IMR-90 (cell line): ENCODE results near the gene RBBP8. TPM values are rescaled to one million over a fixed set of nuclear protein-coding genes. Genes with fewer than 3 reads are reported as not detected.

Experiments
- ATAC-seq: fragments of 200-7000 bp; cut with Tn5 transposase; 2 replicates; pipeline ENCODE4 v1.9.1; 2020; ENCODE audit warnings: low read depth, mild to moderate bottlenecking, moderate library complexity
- BruUV-seq: library from RNA; stranded (reverse); fragments of 400-500 nt; replicated peaks from 2 replicates; lab custom pipeline; 2021; lab: Mats Ljungman, UMichigan
- CTCF ChIA-PET: fragments of 300-600 bp; formaldehyde crosslinking; extraction: SDS; loops from one replicate; lab custom pipeline; 2021; ENCODE audit warnings: antibody characterized with exemption; lab: Yijun Ruan, JAX
- POLR2A ChIA-PET: fragments of 300-600 bp; sonication (Branson Sonifier 250); formaldehyde crosslinking; loops from one replicate; lab custom pipeline; 2022; ENCODE audit warnings: antibody characterized with exemption; ENCODE audit not compliant: unreplicated experiment; lab: Charles Lee
- DNase-seq: peaks from one replicate; pipeline ENCODE4 v3.0.0; 2013
- H2AFZ ChIP-seq: replicated peaks from 2 replicates; pipeline ENCODE3; 2013; ENCODE audit warnings: low read length, mild to moderate bottlenecking; ENCODE audit not compliant: poor library complexity
- H2AK5ac ChIP-seq: 2 replicates; pipeline ENCODE4 v1.6.1; 2013; ENCODE audit warnings: low read depth, low read length, inconsistent platforms
- H2AK9ac ChIP-seq: replicated peaks from 2 replicates; pipeline ENCODE3; 2013; ENCODE audit warnings: mild to moderate bottlenecking, low read depth, low read length, moderate library complexity; ENCODE audit not compliant: poor library complexity
- H2BK120ac ChIP-seq: 2 replicates; pipeline ENCODE4 v1.6.1; 2013; ENCODE audit warnings: low read depth, low read length, inconsistent platforms
- H2BK15ac ChIP-seq: 3 replicates; pipeline ENCODE4 v1.6.1; 2013; ENCODE audit warnings: low read depth, low read length, inconsistent platforms
- H2BK20ac ChIP-seq: 2 replicates; pipeline ENCODE4 v1.6.1; 2013; ENCODE audit warnings: low read depth, mild to moderate bottlenecking, inconsistent platforms, low read length, moderate library complexity
- H2BK5ac ChIP-seq: 2 replicates; pipeline ENCODE4 v1.6.1; 2013; ENCODE audit warnings: mild to moderate bottlenecking, low read depth, low read length, inconsistent platforms; ENCODE audit not compliant: poor library complexity, severe bottlenecking
- H3K14ac ChIP-seq: replicated peaks from 2 replicates; pipeline ENCODE4 v1.6.1; 2013; ENCODE audit warnings: low read depth, low read length, inconsistent platforms
- H3K18ac ChIP-seq: 2 replicates; pipeline ENCODE4 v1.6.1; 2013; ENCODE audit warnings: low read depth, low read length, control low read depth
- H3K23ac ChIP-seq: 2 replicates; pipeline ENCODE4 v1.6.1; 2013; ENCODE audit warnings: low read depth, low read length, inconsistent platforms
- H3K27ac ChIP-seq: 2 replicates; pipeline ENCODE4 v1.5.1; 2013; ENCODE audit warnings: mild to moderate bottlenecking, control low read depth, low read length; ENCODE audit not compliant: insufficient read depth
- H3K27me3 ChIP-seq: 2 replicates; pipeline ENCODE4 v1.6.1; 2013; ENCODE audit warnings: low read length; ENCODE audit not compliant: control insufficient read depth, insufficient read depth
- H3K36me3 ChIP-seq: 2 replicates; pipeline ENCODE4 v1.6.1; 2013; ENCODE audit warnings: low read length, mixed read lengths; ENCODE audit not compliant: control insufficient read depth, insufficient read depth
- H3K4ac ChIP-seq: 2 replicates; pipeline ENCODE4 v1.6.1; 2013; ENCODE audit warnings: low read depth, low read length, inconsistent platforms
- H3K4me1 ChIP-seq: 2 replicates; pipeline ENCODE4 v1.6.1; 2013; ENCODE audit warnings: low read length, mixed read lengths; ENCODE audit not compliant: control insufficient read depth, insufficient read depth
- H3K4me2 ChIP-seq: 2 replicates; pipeline ENCODE4 v1.6.1; 2013; ENCODE audit warnings: low read depth, mild to moderate bottlenecking, control low read depth, low read length, moderate library complexity
- H3K4me3 ChIP-seq: 2 replicates; pipeline ENCODE4 v1.5.1; 2013; ENCODE audit warnings: low read depth, mild to moderate bottlenecking, control low read depth, low read length, moderate library complexity; ENCODE audit not compliant: insufficient read depth
- H3K56ac ChIP-seq: 2 replicates; pipeline ENCODE4 v1.6.1; 2013; ENCODE audit warnings: low read length, inconsistent platforms; ENCODE audit not compliant: insufficient read depth; ENCODE audit errors: extremely low read depth
- H3K79me1 ChIP-seq, 2 experiments: 2 replicates each; pipeline ENCODE4 v1.6.1; 2013; ENCODE audit warnings: low read length in 2 of 2, inconsistent platforms in 1 of 2, low read depth in 1 of 2
- H3K9ac ChIP-seq: 2 replicates; pipeline ENCODE4 v1.6.1; 2013; ENCODE audit warnings: low read depth, low read length, control low read depth
- H3K9me1 ChIP-seq: 2 replicates; pipeline ENCODE4 v1.6.1; 2013; ENCODE audit warnings: low read length, inconsistent platforms; ENCODE audit not compliant: insufficient read depth
- H3K9me3 ChIP-seq: 2 replicates; pipeline ENCODE4 v1.6.1; 2013; ENCODE audit warnings: low read length; ENCODE audit not compliant: control insufficient read depth, insufficient read depth
- H4K20me1 ChIP-seq: 2 replicates; pipeline ENCODE4 v1.6.1; 2013; ENCODE audit warnings: low read length, inconsistent platforms; ENCODE audit not compliant: insufficient read depth
- H4K5ac ChIP-seq: 2 replicates; pipeline ENCODE4 v1.6.1; 2013; ENCODE audit warnings: mild to moderate bottlenecking, low read depth, low read length, control low read depth
- H4K8ac ChIP-seq, 2 experiments: 2 replicates each; pipeline ENCODE4 v1.6.1; 2013; ENCODE audit warnings: low read depth in 2 of 2, low read length in 2 of 2, control low read depth in 1 of 2, inconsistent platforms in 1 of 2
- H4K91ac ChIP-seq: 2 replicates; pipeline ENCODE4 v1.6.1; 2013; ENCODE audit warnings: low read depth, low read length, inconsistent platforms; ENCODE audit not compliant: insufficient read depth
- CEBPB ChIP-seq: IDR thresholded peaks from 2 replicates; pipeline ENCODE4 v1.6.1; 2012; ENCODE audit warnings: low read depth, low read length, improper control_type of control experiment
- CHD1 ChIP-seq: IDR thresholded peaks from 2 replicates; pipeline ENCODE4 v1.6.1; 2012; ENCODE audit warnings: low read depth, low read length, improper control_type of control experiment
- ELK1 ChIP-seq: fragments of 150-350 bp; IDR thresholded peaks from 2 replicates; pipeline ENCODE4 v1.6.1; 2016; ENCODE audit warnings: low read depth, mild to moderate bottlenecking, low read length, moderate library complexity, borderline replicate concordance
- RAD21 ChIP-seq: IDR thresholded peaks from 2 replicates; pipeline ENCODE4 v1.6.1; 2012; ENCODE audit warnings: low read length, improper control_type of control experiment
- WGBS, 2 experiments: methylation state at CpG; one replicate each; pipeline versions ENCODE4 v1.1.5 to v1.1.7; 2013; ENCODE audit warnings: missing lambda C conversion rate in 2 of 2; ENCODE audit not compliant: insufficient read length in 1 of 2; ENCODE audit errors: extremely low coverage in 2 of 2; 5-methylcytosine and 5-hydroxymethylcytosine counted together
- dilution Hi-C: fragments of 300-500 bp; cut with HindIII; formaldehyde crosslinking; loops from one replicate; pipeline ENCODE4 v1.14.3; 2018; ENCODE audit warnings: low sequenced_read_pairs; ENCODE audit not compliant: unreplicated experiment
- in situ Hi-C: fragments of 300-500 bp; cut with MboI; formaldehyde crosslinking; loops from 3 replicates; pipeline ENCODE4 v1.14.3; 2019; ENCODE audit warnings: low sequenced_read_pairs, inconsistent platforms, mixed read lengths
- intact Hi-C: fragments of 100-400 bp; cut with micrococcal nuclease; formaldehyde crosslinking; loops from 2 replicates; pipeline ENCODE4 v1.10.0; 2022
- polyA plus RNA-seq, 3 experiments: library from polyadenylated mRNA; depleted of rRNA; stranded (reverse); fragments of >200 nt; gene quantifications; 2 replicates each; pipeline ENCODE4 v1.2.3, GENCODE V29; 2012; ENCODE audit warnings: low replicate concordance in 1 of 3
- total RNA-seq: library from RNA; depleted of rRNA; stranded (reverse); fragments of >200 nt; gene quantifications from 2 replicates; pipeline ENCODE4 v1.2.3, GENCODE V29; 2012

The RBBP8 gene
- total and polyA plus RNA-seq, 2 of the 4 experiments (the other 2 are of a cell fraction) = 12.0 to 21.1 TPM

DNA sequence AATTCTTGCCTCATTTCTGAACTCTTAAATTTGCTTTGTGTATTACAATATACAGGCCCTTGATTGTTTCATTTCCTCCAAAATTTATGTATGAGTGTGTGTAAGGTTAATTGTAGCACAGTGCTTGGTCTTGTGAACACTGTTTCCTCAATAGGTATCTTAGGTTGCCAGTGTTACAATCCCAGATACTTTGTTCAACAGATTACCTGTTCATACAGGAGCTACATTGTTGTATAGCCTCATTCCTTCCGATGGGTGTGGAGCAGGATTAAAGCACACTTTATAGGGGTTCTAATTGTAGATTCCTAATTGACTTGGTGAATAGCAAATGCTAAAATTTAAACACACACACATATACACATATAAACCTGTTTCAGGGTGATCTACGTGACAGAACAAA, 10.7 kb downstream of the RBBP8 start:
- Histone ChIP-seq H3K23ac (no peak overlapping the region), H2BK120ac (no peak overlapping the region), H3K4me3 (no peak overlapping the region), H3K79me1 (peaks cover 9 to 10% of the 10 kb centered on the region in 2 experiments), H4K20me1 (no peaks in the 10 kb centered on the region), H3K14ac (no peak overlapping the region), H4K5ac (no peak overlapping the region), H3K9ac (no peak overlapping the region), H3K56ac (no peak overlapping the region), H2BK20ac (no peak overlapping the region), H2AK5ac (no peak overlapping the region), H3K36me3 (peaks cover 2% of the 10 kb centered on the region; the same call in 1 of the 2 replicates), H3K27ac (no peak overlapping the region), H3K4me2 (no peak overlapping the region), H3K4ac (no peak overlapping the region), H4K8ac (no peak overlapping the region), H2BK5ac (no peak overlapping the region), H4K91ac (no peak overlapping the region), H3K9me3 (no peaks in the 10 kb centered on the region), H2BK15ac (no peak overlapping the region), H3K4me1 (no peaks in the 10 kb centered on the region), H2AFZ (no peak overlapping the region), H3K9me1 (no peaks in the 10 kb centered on the region), H3K27me3 (no peaks in the 10 kb centered on the region), H3K18ac (no peak overlapping the region), H2AK9ac (no peak overlapping the region)
- ChIA-PET CTCF (no interaction called here), POLR2A (no interaction called here)
- WGBS, 2 experiments = no CpG with 5 or more reads among the region's 2 CpGs
- in situ Hi-C loops (no loop called here), dilution Hi-C loops (no loop called here), intact Hi-C loops (no loop called here)
- ATAC-seq = no peak
- TF ChIP-seq CEBPB = no peak
- no peak for TF ChIP-seq RAD21
- no peak for TF ChIP-seq CHD1
- no peak for TF ChIP-seq ELK1
- BruUV-seq = no TSS peak
- DNase-seq = no peak
